PC-9 (cell line): ENCODE results near the gene CST8. TPM values are rescaled to one million over a fixed set of nuclear protein-coding genes. Genes with fewer than 3 reads are reported as not detected.

Experiments
- BruUV-seq: library from RNA; stranded (reverse); fragments of 400-500 nt; replicated peaks from 2 replicates; lab custom pipeline; 2021; lab: Mats Ljungman, UMichigan
- CTCF ChIA-PET: fragments of 300-600 bp; sonication (Branson Sonifier 250); formaldehyde crosslinking; loops from one replicate; lab custom pipeline; 2022; ENCODE audit warnings: antibody characterized with exemption; lab: Charles Lee
- POLR2A ChIA-PET: fragments of 300-600 bp; sonication (Branson Sonifier 250); formaldehyde crosslinking; loops from one replicate; lab custom pipeline; 2022; ENCODE audit warnings: antibody characterized with exemption; ENCODE audit not compliant: unreplicated experiment; lab: Charles Lee
- DNase-seq, 2 experiments: peaks; one replicate each; pipeline versions ENCODE4 v3.0.0 to v3.0.0-alpha.2; 2015 to 2022; ENCODE audit warnings: mixed read lengths in 1 of 2
- H2AFZ ChIP-seq: fragments of 200-600 bp; sonication (generic); 2 replicates; pipeline ENCODE4 v1.8.1; 2017; ENCODE audit warnings: antibody characterized with exemption
- H3F3A ChIP-seq: fragments of 200-600 bp; sonication (generic); 2 replicates; pipeline ENCODE4 v1.8.1; 2017; ENCODE audit warnings: antibody characterized with exemption, mild to moderate bottlenecking, low read depth; ENCODE audit not compliant: insufficient read depth
- H3K27ac ChIP-seq: fragments of 200-600 bp; sonication (generic); 2 replicates; pipeline ENCODE4 v1.6.1; 2016; ENCODE audit warnings: mixed run types
- H3K27me3 ChIP-seq: fragments of 200-600 bp; sonication (generic); 2 replicates; pipeline ENCODE4 v1.6.1; 2016; ENCODE audit warnings: low read depth, mixed run types; ENCODE audit not compliant: insufficient read depth
- H3K36me3 ChIP-seq: fragments of 200-600 bp; sonication (generic); 2 replicates; pipeline ENCODE4 v1.6.1; 2016; ENCODE audit warnings: low read depth, mixed run types
- H3K4me1 ChIP-seq: fragments of 200-600 bp; sonication (generic); replicated peaks from 2 replicates; pipeline ENCODE4 v1.6.1; 2016; ENCODE audit warnings: mixed run types; ENCODE audit not compliant: insufficient read depth
- H3K4me2 ChIP-seq: fragments of 200-600 bp; sonication (generic); 2 replicates; pipeline ENCODE4 v1.6.1; 2017; ENCODE audit warnings: mixed run types
- H3K4me3 ChIP-seq: fragments of 200-600 bp; sonication (generic); 2 replicates; pipeline ENCODE4 v1.6.1; 2016; ENCODE audit warnings: mixed run types
- H3K79me2 ChIP-seq: fragments of 200-600 bp; sonication (generic); 2 replicates; pipeline ENCODE4 v1.6.1; 2017; ENCODE audit warnings: low read depth, mixed run types
- H3K9me2 ChIP-seq: fragments of 200-600 bp; sonication (generic); 2 replicates; pipeline ENCODE4 v1.8.1; 2017; ENCODE audit warnings: mild to moderate bottlenecking; ENCODE audit not compliant: insufficient read depth
- H3K9me3 ChIP-seq: fragments of 200-600 bp; sonication (generic); 2 replicates; pipeline ENCODE4 v1.8.1; 2016; ENCODE audit warnings: low read depth; ENCODE audit not compliant: insufficient read depth
- H4K20me1 ChIP-seq: fragments of 200-600 bp; sonication (generic); 2 replicates; pipeline ENCODE4 v1.8.1; 2017; ENCODE audit not compliant: insufficient read depth
- EZH2 ChIP-seq: fragments of 200-600 bp; sonication (generic); IDR thresholded peaks from 2 replicates; pipeline ENCODE4 v1.8.0; 2017; ENCODE audit warnings: antibody characterized with exemption, low read depth
- intact Hi-C: fragments of 100-400 bp; cut with micrococcal nuclease; formaldehyde crosslinking; loops from one replicate; pipeline ENCODE4 v1.10.0; 2022; ENCODE audit not compliant: unreplicated experiment
- total RNA-seq: library from RNA; stranded (reverse); gene quantifications from 2 replicates; pipeline ENCODE4 v1.2.3, GENCODE V29; 2021
- TF ChIP-seq, protein P1 (sequence below): fragments of 200-600 bp; sonication (generic); conservative IDR thresholded peaks from 2 replicates; pipeline ENCODE4 v1.6.1; 2017; ENCODE audit warnings: mixed run types, antibody characterized with exemption, mild to moderate bottlenecking, moderate library complexity

Gene CST8
- total RNA-seq, 1 experiment from 2014 or later, result not detected

GRCh38 chr20:23532533-23532932 is 41.6 kb downstream of the CST8 start:
- Histone ChIP-seq H3K4me2 (no peak overlapping the region), H3K4me1 (no peaks in the 10 kb centered on the region), H3F3A (no peaks in the 10 kb centered on the region), H2AFZ (no peak overlapping the region), H3K27ac (no peak overlapping the region), H3K36me3 (no peaks in the 10 kb centered on the region), H3K9me2 (no peaks in the 10 kb centered on the region), H3K27me3 (no peaks in the 10 kb centered on the region), H3K9me3 (peaks cover 22% of the 10 kb centered on the region), H4K20me1 (no peaks in the 10 kb centered on the region), H3K79me2 (no peaks in the 10 kb centered on the region), H3K4me3 (no peak overlapping the region)
- peak in 1 of 2 experiments; percentile 29 for DNase-seq
- no TSS peak for BruUV-seq
- intact Hi-C loops, result no loop called here
- POLR2A ChIA-PET, result no interaction called here
- TF ChIP-seq, protein P1, sequence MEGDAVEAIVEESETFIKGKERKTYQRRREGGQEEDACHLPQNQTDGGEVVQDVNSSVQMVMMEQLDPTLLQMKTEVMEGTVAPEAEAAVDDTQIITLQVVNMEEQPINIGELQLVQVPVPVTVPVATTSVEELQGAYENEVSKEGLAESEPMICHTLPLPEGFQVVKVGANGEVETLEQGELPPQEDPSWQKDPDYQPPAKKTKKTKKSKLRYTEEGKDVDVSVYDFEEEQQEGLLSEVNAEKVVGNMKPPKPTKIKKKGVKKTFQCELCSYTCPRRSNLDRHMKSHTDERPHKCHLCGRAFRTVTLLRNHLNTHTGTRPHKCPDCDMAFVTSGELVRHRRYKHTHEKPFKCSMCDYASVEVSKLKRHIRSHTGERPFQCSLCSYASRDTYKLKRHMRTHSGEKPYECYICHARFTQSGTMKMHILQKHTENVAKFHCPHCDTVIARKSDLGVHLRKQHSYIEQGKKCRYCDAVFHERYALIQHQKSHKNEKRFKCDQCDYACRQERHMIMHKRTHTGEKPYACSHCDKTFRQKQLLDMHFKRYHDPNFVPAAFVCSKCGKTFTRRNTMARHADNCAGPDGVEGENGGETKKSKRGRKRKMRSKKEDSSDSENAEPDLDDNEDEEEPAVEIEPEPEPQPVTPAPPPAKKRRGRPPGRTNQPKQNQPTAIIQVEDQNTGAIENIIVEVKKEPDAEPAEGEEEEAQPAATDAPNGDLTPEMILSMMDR, result no peak
- no peak for TF ChIP-seq EZH2
- CTCF ChIA-PET, result no interaction called here

DNA sequence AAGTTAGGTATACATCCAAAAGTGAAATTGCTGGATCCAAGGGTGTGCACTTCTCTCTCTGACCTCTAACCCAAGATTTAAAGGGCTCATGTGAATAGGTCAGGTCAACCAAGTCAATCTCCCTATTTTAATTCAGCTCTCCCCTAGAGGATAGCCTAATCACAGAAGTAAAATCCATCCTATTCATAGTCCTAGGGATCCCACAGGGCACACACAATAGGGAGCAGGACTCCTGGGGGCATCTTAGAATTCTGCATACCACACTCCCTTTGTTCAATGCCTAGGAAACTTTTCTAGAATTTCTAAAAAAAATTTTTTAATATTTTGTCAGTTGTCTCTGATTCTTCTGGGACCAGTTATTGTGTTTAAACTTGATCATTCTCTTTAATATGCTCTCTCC is 42.2 kb downstream of the CST8 start:
- Histone ChIP-seq H3K27ac (no peak overlapping the region), H3K36me3 (no peaks in the 10 kb centered on the region), H3K27me3 (no peaks in the 10 kb centered on the region), H3F3A (no peaks in the 10 kb centered on the region), H4K20me1 (no peaks in the 10 kb centered on the region), H3K79me2 (no peaks in the 10 kb centered on the region), H3K4me1 (no peaks in the 10 kb centered on the region), H2AFZ (no peak overlapping the region), H3K4me3 (no peak overlapping the region), H3K4me2 (no peak overlapping the region), H3K9me3 (peaks cover 16% of the 10 kb centered on the region), H3K9me2 (no peaks in the 10 kb centered on the region)
- no peak for DNase-seq
- BruUV-seq, result no TSS peak
- ChIA-PET POLR2A (no interaction called here), CTCF (no interaction called here)
- intact Hi-C loops, result no loop called here
- TF ChIP-seq, protein P1, result no peak
- TF ChIP-seq EZH2, result no peak

GRCh38 chr20:23534801-23535593 is 44.1 kb downstream of the CST8 start:
- Histone ChIP-seq H3K27me3 (no peaks in the 10 kb centered on the region), H3K36me3 (no peaks in the 10 kb centered on the region), H3K4me3 (no peak overlapping the region), H3K27ac (no peak overlapping the region), H4K20me1 (no peaks in the 10 kb centered on the region), H3K79me2 (no peaks in the 10 kb centered on the region), H3K4me1 (no peaks in the 10 kb centered on the region; the same call in 1 of the 2 replicates), H3K4me2 (no peak overlapping the region), H2AFZ (no peak overlapping the region), H3F3A (no peaks in the 10 kb centered on the region), H3K9me3 (no peaks in the 10 kb centered on the region; the same call in 1 of the 2 replicates), H3K9me2 (no peaks in the 10 kb centered on the region)
- TF ChIP-seq, protein P1, result no peak
- TF ChIP-seq EZH2, result no peak
- DNase-seq, result peak in 1 of 2 experiments; percentile 16
- BruUV-seq, result no TSS peak
- ChIA-PET POLR2A (no interaction called here), CTCF (no interaction called here)
- intact Hi-C loops, result no loop called here
